SHP77 (cell line): ENCODE data around the gene PDE2A.

Experiments
- DNase-seq, 2 experiments: peaks; one replicate each; lab custom pipeline; 2025; lab: John Stamatoyannopoulos, UW

The PDE2A gene

GRCh38 chr11:72613450-72613849, 60.8 kb downstream of the PDE2A start:
- no peak for DNase-seq

GRCh38 chr11:72609476-72609875, 64.7 kb downstream of the PDE2A start:
- no peak for DNase-seq

DNA sequence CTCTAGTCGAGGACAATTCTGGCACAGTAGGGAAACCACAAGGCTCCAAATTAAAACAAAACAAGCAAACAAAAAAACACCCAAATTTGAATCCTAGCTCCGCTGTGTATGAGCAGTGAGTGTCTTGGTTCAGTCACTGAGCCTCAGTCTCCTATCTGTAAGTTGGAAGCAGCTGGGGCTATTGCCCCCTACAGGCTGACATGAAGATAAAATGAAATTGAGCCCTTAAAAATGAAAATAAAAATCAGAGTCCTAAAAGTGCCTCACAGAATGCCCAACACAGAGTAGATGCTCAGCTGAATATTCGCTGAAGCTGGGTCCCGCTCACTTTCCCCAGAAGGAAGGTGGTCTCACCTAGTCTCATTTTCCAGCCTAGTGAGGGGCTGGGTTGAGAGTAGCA, 65.2 kb downstream of the PDE2A start:
- DNase-seq = no peak

DNA sequence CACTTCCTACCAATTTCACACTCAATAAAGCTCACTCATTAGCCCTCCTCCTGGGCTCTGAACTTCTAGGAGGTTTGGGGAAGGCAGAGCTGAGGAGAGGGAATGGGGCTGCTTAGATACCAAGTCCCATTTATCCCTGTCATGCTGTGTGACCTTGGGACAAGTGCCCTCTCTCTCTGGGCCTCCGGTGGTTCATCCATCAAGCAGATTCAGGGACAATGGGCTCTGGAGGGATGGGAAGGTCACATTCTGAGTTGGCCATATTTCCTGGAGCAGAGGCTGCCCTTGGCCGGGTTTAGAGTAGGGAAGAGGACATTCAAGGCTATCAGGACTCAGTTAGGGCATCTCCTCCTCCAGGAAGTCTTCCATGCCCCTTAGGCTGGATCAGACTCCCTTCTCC, 66.7 kb downstream of the PDE2A start:
- DNase-seq = no peak

GRCh38 chr11:72606748-72607468, 67.3 kb downstream of the PDE2A start:
- DNase-seq = no peak

DNA sequence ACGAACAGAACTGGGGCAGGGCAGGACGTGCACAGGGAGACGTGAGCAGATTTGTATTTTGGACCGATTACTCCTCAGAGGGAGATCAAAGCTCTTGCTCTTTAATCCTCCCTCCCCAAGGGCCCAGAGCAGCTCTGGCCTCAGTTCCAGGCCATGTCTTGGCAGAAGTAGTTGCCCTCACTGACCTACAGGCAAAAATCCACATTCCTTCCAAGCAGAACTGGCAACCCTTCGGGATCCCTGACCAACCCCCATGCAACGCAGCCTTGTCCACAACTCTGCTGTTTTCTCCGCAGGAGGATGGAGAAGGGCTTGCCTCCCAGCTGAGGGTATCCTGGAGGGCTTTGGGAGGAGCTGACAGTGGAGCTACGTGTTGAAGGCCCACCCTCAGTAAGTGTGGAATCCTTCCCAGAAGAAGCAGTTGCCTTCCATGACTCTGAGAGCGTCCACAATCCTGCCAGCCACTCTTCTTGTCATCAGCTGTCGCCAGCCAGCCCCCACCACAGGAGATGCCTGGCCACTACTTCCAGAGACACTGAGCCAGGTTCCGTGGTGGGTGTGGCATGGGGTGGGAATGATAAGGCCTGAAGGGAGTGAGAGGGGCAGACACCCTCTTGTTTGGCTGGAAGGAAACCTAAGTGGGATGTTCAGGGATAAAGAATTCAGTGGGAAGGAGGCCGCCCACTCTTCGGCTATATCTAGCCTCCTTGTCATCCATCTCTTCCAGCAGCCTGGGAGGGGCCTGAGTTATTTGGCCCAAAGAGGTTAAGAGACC, 68.1 kb downstream of the PDE2A start:
- no peak for DNase-seq

DNA sequence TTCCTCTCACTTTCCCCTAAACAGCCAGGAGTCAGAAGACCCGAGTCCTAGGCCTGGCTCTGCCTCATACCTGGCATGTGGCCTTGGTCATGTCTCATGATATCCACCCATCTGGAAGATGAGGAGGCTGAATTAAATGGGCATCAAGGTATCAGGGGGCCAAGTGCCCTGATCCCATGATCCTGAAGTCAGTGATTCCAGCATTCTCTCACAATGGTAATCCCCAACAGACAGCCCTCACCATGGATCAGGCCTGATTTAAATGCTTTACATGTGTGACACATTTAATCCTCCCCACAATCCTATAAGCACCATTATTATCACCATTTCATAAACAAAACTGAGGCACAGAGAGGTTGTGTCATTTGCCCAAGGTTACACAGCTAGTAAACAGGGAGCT, 70.0 kb downstream of the PDE2A start:
- no peak for DNase-seq

DNA sequence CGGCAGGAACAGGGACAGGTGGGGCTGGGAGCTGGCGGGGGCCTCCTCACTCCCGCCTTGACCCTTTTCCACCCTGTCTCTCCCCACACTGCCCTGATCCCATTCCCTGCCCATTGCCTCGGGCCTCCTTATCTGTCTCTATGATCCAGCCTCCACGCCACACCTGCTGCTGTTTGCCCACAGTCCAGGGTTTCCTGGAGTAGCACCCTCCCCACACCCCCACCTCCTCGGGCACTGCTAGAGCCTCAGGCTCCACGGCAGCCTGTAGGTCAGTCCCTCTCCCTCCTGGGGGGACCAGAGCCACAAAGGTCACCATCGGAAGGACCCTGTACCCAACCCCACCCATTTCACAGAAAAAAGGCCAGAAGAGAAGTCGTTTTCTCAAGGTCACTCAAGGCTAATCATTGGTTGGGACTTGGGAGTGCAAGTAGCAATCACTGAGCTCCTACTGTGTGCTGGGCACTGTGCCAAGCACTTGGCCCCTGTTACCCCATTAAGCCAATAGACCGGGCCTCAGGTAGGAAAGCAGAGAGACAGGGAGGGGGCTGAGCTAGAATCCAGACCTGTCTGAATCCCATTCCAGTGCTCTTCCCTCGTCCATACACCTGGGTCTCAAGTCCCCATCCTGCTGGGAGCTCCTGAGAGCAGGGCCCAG, 71.8 kb downstream of the PDE2A start:
- peak; percentile 20 to 25 for DNase-seq

DNA sequence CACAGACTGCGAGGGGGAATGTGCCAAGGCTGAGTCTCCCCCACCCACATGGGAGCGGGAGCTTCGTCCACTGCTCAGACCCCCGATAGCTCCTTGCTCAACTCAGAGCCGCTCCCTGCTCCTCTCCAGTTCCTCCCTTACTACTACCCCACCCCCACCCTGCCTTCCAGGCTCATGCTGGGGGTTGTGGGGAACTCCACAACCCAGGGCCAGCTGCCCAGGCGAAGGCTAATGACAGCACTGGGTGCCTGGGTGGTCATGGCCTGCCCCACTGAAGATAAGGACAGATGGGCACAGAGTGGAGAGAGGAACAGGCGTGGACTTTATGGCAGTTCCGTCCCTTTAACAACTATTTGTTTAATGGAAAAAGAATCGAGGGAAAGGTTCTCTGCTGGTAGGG, 73.7 kb downstream of the PDE2A start:
- DNase-seq = no peak

GRCh38 chr11:72599325-72600117, 74.7 kb downstream of the PDE2A start:
- DNase-seq = no peak

DNA sequence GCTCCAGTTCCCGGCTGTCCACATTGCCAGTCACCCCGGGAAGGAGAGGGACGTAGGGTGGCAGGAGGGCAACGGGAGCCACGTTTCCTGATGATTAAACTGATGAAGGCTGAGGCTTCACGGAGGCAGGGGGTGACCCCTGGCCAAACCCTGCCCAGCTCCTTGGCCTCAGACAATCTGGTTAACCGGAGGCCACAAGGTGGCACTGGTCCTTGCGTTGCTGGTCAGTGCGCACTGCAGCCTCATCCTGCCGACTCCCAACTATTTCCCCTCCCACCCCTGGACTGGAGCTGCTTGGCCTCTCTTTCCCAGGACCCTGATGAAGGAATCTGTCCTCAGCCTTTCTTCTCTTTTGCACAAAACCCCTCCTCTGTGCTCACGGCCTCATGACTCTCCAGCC, 75.3 kb downstream of the PDE2A start:
- peak in 1 of 2 experiments; percentile 62 for DNase-seq

DNA sequence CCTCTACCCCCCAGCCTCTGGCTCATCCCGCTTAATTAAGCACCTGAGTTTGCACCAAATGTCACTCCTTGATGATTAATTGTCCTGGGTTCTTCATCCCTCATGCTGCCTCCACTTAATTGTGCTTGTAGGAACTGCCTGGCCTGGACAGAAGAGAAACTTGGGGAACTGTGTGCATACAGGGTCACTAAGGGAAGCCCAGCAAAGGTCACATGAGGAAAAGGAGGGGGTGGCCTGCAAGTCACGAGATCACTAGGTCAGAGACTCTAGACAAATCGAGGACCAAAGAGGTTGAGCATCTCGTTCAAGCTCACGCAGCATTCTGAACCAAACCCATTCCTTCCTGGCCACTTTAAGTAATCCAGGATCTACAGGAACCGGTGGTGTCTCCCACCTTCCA, 75.8 kb downstream of the PDE2A start:
- DNase-seq = no peak

DNA sequence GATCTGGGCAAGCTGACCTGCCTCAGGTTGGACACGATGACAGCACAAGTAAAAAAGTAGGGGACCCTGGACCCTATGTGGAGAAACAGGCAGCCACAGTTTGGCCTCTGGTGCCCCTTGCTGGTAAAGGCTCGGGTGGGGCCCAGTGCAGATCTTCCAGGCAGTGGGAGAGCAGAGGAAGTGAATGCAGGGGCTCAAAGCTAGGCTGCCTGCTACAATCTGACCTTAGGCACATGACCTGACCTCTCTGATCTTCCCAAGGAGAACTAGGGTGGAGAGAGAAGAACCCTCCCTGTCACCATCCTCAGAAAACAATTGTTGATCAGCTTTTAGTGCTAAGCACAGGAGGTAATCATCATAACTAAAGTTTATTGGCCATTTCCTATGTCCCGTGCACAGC, 76.5 kb downstream of the PDE2A start:
- DNase-seq = no peak

GRCh38 chr11:72595292-72595684, 78.9 kb downstream of the PDE2A start:
- DNase-seq = no peak

DNA sequence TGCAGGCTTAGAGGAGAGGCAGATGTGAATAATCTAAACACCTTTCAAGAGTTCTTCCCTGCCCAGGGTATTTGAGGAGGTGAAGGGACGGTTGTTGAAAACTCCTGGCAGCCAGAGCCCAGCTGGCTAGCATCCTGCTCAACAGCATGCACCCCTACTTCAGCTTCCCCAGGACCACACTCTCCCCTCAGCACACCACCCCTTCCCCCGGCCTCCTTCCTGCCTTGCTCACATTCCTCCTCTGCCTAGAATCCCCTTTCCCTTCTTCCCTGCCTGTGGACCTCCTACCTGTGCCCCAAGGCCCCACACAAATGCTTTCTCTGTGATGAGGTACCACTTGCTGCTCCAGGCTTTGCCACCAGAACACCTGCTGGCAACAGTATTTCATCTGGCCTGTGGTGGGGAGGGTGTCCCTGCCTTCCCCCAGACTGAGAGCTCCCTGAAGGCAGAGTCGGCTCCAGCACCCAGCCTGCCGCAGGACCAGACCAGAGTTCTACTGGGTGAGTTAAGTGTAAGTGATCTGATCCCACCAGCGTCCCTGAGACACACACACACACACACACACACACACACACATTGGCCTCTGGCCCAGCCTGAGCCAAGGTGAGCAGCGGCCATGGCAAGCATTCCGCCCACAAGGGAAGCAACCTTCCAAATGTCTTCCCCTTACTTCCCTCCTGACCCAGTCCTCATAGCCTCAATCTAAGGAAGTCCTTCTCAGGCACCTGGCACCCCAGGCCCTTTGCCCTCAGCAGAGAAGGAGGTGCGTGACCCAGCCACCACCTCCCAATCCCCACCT, 79.5 kb downstream of the PDE2A start:
- DNase-seq = no peak

DNA sequence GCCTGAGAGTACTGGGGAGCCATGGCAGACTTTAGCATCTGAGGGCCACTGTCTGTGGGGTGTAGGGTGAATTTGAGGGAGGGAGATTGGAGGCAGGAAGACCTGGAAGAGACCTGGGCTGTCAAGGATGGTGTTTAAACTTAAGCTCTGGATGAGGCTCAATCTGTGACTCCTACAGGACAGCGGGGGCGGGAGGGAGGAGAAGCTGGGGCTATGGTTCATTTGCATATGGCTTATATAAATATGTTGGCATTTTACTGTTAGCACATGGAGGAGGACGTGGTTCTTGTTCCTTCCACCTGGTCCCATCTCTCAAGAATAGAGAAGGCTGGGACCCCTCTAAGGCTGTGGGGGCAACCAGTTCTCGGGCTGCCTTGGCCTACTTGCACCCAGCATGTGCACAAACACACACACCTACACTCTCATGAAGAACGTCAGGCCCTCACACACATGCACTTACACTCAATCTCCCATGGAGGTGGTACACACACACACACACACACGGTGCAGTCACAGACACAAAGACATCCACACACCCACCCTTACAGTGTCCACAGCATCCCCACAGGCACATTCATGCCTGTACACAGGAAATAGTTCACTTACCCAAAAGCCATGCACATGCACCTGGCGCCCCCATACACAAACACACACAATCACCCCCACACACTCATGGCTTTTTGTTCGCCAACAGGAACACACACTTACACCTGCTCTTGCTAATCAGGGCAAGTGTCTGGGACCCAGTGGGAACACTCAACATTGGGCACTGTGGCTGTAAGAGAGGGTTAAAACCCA, 81.3 kb downstream of the PDE2A start:
- DNase-seq = no peak

GRCh38 chr11:72591785-72592502, 82.3 kb downstream of the PDE2A start:
- peak; percentile 67 to 82 for DNase-seq

- DNase-seq = no peak
Observed at GRCh38 chr11:72591023-72591422, 83.2 kb downstream of the PDE2A start.

GRCh38 chr11:72589802-72590761, 84.1 kb downstream of the PDE2A start:
- no peak for DNase-seq
